PFSK-1 (cell line): ENCODE data around the gene RIPOR2.

Experiments used
- FOXP2 ChIP-seq: optimal IDR thresholded peaks from 2 replicates; pipeline ENCODE3; 2011; ENCODE audit warnings: borderline replicate concordance, control low read depth, inconsistent platforms; ENCODE audit not compliant: insufficient read depth; ENCODE audit errors: extremely low read length, extremely low read depth
- POLR2AphosphoS5 ChIP-seq: IDR thresholded peaks from 2 replicates; pipeline ENCODE4 v1.6.1; 2012; ENCODE audit warnings: low read depth, mild to moderate bottlenecking, control low read depth, low read length, moderate library complexity
- SIN3A ChIP-seq: IDR thresholded peaks from 2 replicates; pipeline ENCODE4 v1.6.1; 2012; ENCODE audit warnings: mild to moderate bottlenecking, low read length, moderate library complexity, borderline replicate concordance; ENCODE audit not compliant: insufficient read depth
- TAF1 ChIP-seq: IDR thresholded peaks from 2 replicates; pipeline ENCODE4 v1.6.1; 2012; ENCODE audit warnings: low read length, control low read depth, borderline replicate concordance; ENCODE audit not compliant: insufficient read depth
- TF ChIP-seq, protein P1 (sequence below), 2 experiments: IDR thresholded peaks; 2 replicates each; pipeline versions ENCODE4 v1.6.1 to v1.8.0; 2011 to 2012; ENCODE audit warnings: low read depth in 2 of 2, low read length in 2 of 2, control low read depth in 1 of 2, inconsistent platforms in 1 of 2, mild to moderate bottlenecking in 1 of 2, moderate library complexity in 1 of 2; ENCODE audit not compliant: insufficient read depth in 1 of 2

RIPOR2 gene

DNA sequence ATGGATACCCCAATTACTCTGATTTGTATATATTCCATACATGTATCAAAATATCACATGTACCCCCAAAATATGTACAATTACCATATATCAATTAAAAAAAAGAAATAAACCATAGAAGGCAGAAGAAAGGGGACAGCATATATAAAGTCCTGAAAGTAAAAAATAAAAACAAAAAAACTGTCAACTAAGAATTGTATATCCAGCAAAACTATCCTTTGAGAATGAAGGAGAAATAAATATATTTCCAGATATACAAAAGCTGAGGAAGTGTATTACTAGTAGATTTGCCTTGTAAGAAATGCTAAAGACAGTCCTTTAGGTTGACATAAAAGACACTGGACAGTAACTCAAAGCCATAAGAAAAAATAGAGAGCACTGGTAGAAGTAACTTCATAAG, 9.3 kb upstream of the RIPOR2 start:
- TF ChIP-seq SIN3A: no peak

DNA sequence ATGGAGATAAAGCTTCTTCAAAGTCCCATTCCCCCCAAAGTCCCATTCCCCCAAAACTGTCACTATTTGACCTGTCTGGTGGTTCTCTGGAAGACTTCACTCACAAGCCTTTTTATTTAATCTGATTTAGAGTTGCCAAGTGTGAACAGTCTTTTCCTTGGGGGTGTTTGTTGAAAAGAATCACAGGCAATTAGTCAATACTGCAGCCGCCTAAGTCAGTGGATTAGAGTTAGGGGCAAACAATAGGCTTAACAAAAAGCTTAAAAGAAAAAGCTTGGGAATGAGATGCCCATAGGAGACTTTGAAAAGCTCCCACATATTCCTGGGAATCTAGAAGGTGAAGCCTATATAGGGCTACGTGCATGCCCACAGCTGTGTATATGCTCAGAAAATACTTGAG, 8.0 kb upstream of the RIPOR2 start:
- TF ChIP-seq TAF1 (no peak), POLR2AphosphoS5 (no peak), FOXP2 (no peak), SIN3A (no peak)
- TF ChIP-seq, protein P1, sequence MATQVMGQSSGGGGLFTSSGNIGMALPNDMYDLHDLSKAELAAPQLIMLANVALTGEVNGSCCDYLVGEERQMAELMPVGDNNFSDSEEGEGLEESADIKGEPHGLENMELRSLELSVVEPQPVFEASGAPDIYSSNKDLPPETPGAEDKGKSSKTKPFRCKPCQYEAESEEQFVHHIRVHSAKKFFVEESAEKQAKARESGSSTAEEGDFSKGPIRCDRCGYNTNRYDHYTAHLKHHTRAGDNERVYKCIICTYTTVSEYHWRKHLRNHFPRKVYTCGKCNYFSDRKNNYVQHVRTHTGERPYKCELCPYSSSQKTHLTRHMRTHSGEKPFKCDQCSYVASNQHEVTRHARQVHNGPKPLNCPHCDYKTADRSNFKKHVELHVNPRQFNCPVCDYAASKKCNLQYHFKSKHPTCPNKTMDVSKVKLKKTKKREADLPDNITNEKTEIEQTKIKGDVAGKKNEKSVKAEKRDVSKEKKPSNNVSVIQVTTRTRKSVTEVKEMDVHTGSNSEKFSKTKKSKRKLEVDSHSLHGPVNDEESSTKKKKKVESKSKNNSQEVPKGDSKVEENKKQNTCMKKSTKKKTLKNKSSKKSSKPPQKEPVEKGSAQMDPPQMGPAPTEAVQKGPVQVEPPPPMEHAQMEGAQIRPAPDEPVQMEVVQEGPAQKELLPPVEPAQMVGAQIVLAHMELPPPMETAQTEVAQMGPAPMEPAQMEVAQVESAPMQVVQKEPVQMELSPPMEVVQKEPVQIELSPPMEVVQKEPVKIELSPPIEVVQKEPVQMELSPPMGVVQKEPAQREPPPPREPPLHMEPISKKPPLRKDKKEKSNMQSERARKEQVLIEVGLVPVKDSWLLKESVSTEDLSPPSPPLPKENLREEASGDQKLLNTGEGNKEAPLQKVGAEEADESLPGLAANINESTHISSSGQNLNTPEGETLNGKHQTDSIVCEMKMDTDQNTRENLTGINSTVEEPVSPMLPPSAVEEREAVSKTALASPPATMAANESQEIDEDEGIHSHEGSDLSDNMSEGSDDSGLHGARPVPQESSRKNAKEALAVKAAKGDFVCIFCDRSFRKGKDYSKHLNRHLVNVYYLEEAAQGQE (IDR thresholded peaks at IDR 0.05; ENCODE audit: insufficient read depth in 1 of 2, low read depth in 2 of 2, low read length in 2 of 2): no peak

DNA sequence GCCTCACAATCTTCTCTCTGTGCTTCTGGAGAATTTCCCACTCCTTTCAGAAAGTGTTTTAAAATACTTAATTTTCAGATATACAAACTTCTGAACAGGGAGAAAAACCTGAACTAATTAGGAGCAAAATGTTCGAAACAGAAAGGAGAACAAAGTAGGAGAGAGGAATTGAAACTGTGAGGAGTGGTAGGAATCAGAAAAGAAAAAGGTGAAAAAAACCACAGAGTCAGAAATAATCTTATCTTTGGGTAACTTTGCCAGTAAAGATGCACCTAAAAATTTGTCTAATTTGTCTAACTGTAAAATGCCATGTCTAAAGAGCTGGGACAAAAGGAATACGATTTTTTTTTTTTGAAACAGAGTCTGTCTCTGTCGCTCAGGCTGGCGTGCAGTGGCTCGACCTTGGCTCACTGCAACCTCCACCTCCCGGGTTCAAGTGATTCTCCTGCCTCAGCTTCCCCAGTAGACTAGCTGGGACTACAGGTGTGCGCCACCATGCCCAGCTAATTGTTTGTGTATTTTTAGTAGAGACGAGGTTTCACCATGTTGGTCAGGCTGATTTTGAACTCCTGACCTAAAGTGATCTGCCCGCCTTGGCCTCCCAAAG, 4.7 kb upstream of the RIPOR2 start:
- TF ChIP-seq TAF1 (no peak), FOXP2 (no peak), POLR2AphosphoS5 (no peak), SIN3A (no peak)
- TF ChIP-seq, protein P1 (IDR thresholded peaks at IDR 0.05; ENCODE audit: insufficient read depth in 1 of 2, low read depth in 2 of 2, low read length in 2 of 2): no peak

DNA sequence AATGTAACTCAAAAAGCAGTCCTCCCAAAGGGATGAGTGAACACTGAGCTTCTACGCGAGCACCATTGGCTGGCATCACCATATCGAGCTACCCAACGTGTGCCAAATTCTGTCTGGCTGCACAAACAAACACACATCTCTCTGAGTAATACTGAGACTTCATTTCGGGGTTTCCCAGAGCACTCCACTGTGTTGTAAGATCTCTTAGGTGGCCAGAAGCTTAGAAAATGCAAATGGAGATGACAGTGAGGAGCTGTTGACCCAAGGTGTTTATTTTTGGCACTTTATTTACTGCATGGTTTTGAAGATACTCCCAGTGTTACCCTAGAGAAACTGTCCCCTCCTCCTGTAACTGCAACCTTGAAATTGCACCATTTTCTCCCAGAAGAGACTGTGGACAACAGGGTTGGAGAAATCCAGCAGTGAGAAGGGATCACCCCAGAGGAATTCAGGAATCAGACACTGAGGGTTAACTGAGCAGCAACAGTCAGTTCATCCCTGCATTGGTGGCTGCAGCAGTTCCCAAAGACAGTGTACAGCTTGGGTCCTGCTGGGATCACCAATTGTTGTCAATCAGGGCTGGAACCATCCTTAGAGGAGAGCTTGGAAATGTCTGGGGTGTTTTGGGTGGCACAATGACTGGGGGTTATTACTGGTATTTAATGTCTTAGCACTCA, 1.0 kb upstream of the RIPOR2 start:
- TF ChIP-seq FOXP2 (no peak), TAF1 (no peak), SIN3A (no peak), POLR2AphosphoS5 (no peak)
- TF ChIP-seq, protein P1 (IDR thresholded peaks at IDR 0.05; ENCODE audit: insufficient read depth in 1 of 2, low read depth in 2 of 2, low read length in 2 of 2): no peak

DNA sequence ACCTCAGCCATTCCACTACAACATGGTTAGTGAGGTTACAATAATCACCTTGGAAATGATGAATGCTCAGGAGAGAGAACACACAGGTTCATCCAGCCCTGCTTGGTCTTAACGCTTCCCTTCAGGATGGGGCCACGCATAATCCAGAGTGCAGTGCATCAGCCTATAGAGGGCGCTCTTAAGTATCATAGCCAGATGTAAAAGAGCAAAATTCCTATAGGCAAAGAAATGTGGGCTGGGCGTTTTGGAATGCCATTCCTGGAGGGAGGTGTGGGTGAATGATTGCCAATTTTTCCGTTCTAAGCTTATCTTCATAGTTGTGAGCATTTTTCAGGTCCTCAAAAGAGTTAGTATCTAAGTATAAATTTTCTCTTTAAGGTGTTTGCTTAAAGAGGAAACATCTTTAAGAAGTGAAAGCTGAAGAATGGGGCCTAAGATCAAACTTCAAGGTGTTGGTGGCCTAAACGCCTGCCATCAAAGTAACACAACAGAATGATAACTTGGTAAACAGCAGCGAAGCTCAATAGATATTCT, 1.8 kb downstream of the RIPOR2 start:
- no peak for TF ChIP-seq SIN3A
- TF ChIP-seq, protein P1 (IDR thresholded peaks at IDR 0.05; ENCODE audit: insufficient read depth in 1 of 2, low read depth in 2 of 2, low read length in 2 of 2): no peak
- TF ChIP-seq FOXP2: no peak
